HepG2 (cell line): ENCODE results near the gene ZNF207. TPM values are rescaled to one million over a fixed set of nuclear protein-coding genes. Genes with fewer than 3 reads are reported as not detected.

Experiments
- ARID3A ChIP-seq: IDR thresholded peaks from 2 replicates; pipeline ENCODE4 v1.6.1; 2012; ENCODE audit warnings: low read depth, low read length, improper control_type of control experiment
- ARID5B ChIP-seq: IDR thresholded peaks from 2 replicates; pipeline ENCODE4 v1.4.0; 2020; ENCODE audit warnings: mild to moderate bottlenecking, missing genetic modification reagents
- BCL3 ChIP-seq: sonication (generic); formaldehyde crosslinking; IDR thresholded peaks from 2 replicates; pipeline ENCODE4 v1.5.1; 2020; ENCODE audit warnings: mild to moderate bottlenecking, missing genetic modification reagents, moderate library complexity
- GMEB1 ChIP-seq: sonication (generic); formaldehyde crosslinking; IDR thresholded peaks from 2 replicates; pipeline ENCODE4 v1.5.1; 2020; ENCODE audit warnings: missing genetic modification reagents, mild to moderate bottlenecking, borderline replicate concordance
- HDAC2 ChIP-seq: sonication (generic); formaldehyde crosslinking; IDR thresholded peaks from 2 replicates; pipeline ENCODE4 v1.4.0; 2020; ENCODE audit warnings: missing genetic modification reagents
- HOMEZ ChIP-seq: IDR thresholded peaks from 2 replicates; pipeline ENCODE4 v1.6.1; 2016; ENCODE audit warnings: low read depth
- MLXIP ChIP-seq: sonication (generic); formaldehyde crosslinking; IDR thresholded peaks from 2 replicates; pipeline ENCODE4 v1.9.0; 2021; ENCODE audit warnings: missing genetic modification reagents, borderline replicate concordance
- NFIB ChIP-seq: sonication (generic); formaldehyde crosslinking; IDR thresholded peaks from 2 replicates; pipeline ENCODE4 v1.9.0; 2021; ENCODE audit warnings: missing genetic modification reagents, mild to moderate bottlenecking, borderline replicate concordance
- POLR2A ChIP-seq, 2 experiments: IDR thresholded peaks; 2 replicates each; pipeline ENCODE4 v1.6.1; 2011; ENCODE audit warnings: low read depth in 2 of 2, low read length in 2 of 2, mild to moderate bottlenecking in 1 of 2, moderate library complexity in 1 of 2; ENCODE audit not compliant: insufficient read depth in 1 of 2
- SNAPC5 ChIP-seq: sonication (generic); formaldehyde crosslinking; IDR thresholded peaks from 2 replicates; pipeline ENCODE4 v1.8.1; 2023; ENCODE audit warnings: mild to moderate bottlenecking, missing genetic modification reagents, borderline replicate concordance
- SPEN ChIP-seq: sonication (generic); formaldehyde crosslinking; IDR thresholded peaks from 2 replicates; pipeline ENCODE4 v1.5.1; 2020; ENCODE audit warnings: low read depth, mild to moderate bottlenecking, missing genetic modification reagents
- SRF ChIP-seq: IDR thresholded peaks from 2 replicates; pipeline ENCODE4 v1.6.1; 2011; ENCODE audit warnings: mild to moderate bottlenecking, low read depth, low read length, moderate library complexity
- ZNF607 ChIP-seq: sonication (generic); formaldehyde crosslinking; IDR thresholded peaks from 2 replicates; pipeline ENCODE4 v1.5.1; 2020; ENCODE audit warnings: missing genetic modification reagents, mild to moderate bottlenecking, borderline replicate concordance
- polyA plus RNA-seq, 8 experiments: library from polyadenylated mRNA; depleted of rRNA in 3 of 8; stranded (reverse) in 7 of 8; unstranded in 1 of 8; fragments of >200 nt; fragmentation: Illumina TruSeq in 4 of 8; extraction: Trizol in 4 of 8; gene quantifications; 2 replicates each; pipeline versions ENCODE4 v1.2.1 to v1.2.3, GENCODE V29; 2011 to 2016; ENCODE audit warnings: low read depth in 4 of 8, missing spikeins in 1 of 8, mixed read lengths in 1 of 8; ENCODE audit not compliant: insufficient read depth in 1 of 8
- total RNA-seq, 5 experiments: library from RNA; depleted of rRNA; stranded (reverse); fragments of >200 nt; fragmentation: Illumina TruSeq; extraction: Trizol; gene quantifications; 2 replicates each; pipeline ENCODE4 v1.2.3, GENCODE V29; 2016; ENCODE audit warnings: low read depth in 1 of 5

ZNF207 gene
- total and polyA plus RNA-seq, 2 of the 13 experiments (the other 11 are each of a cell fraction or from before 2014, with no cell fraction given), result 150 to 164 TPM

- peak; percentile 86 for TF ChIP-seq ARID5B
- no peak for TF ChIP-seq SRF
- TF ChIP-seq SNAPC5 (CRISPR knock-in tag), result 0 out of 2 replicates have a peak, but pooled peaks have one; percentile 40
- 0 out of 2 replicates have a peak, but pooled peaks have one; percentile 30 for TF ChIP-seq MLXIP (CRISPR knock-in tag)
- TF ChIP-seq HDAC2, result peak; percentile 90
- 0 out of 2 replicates have a peak, but pooled peaks have one; percentile 13 for TF ChIP-seq ARID3A
- TF ChIP-seq SPEN (CRISPR knock-in tag), result peak; percentile 62; the same call in 1 of the 2 replicates
- TF ChIP-seq HOMEZ (CRISPR knock-in tag), result 0 out of 2 replicates have a peak, but pooled peaks have one; percentile 25
- no peak for TF ChIP-seq NFIB (CRISPR knock-in tag)
- TF ChIP-seq BCL3 (CRISPR knock-in tag), result peak; percentile 47; the same call in 1 of the 2 replicates
- TF ChIP-seq POLR2A (IDR thresholded peaks at IDR 0.05; ENCODE audit: insufficient read depth in 1 of 2, low read depth in 2 of 2, low read length in 2 of 2), result no peak
- peak; percentile 62; the same call in 1 of the 2 replicates for TF ChIP-seq ZNF607 (CRISPR knock-in tag)
- no peak for TF ChIP-seq GMEB1 (CRISPR knock-in tag)
Observed at GRCh38 chr17:32302860-32303649, 46.9 kb upstream of the ZNF207 start (continued).
